Gastrocnemius medialis (tissue), 4 donors: ENCODE measurements around the gene GJB6. TPM values are rescaled to one million over a fixed set of nuclear protein-coding genes. Genes with fewer than 3 reads are reported as not detected.

Experiments used
- ATAC-seq, 2 donors: fragments of 150-250 bp; one replicate each; pipeline ENCODE4 v1.9.1; 2016
- DNase-seq, 2 donors: peaks; one replicate each; pipeline ENCODE4 v3.0.0-alpha.2; 2019
- H3K27ac ChIP-seq, 4 donors: fragments of 200-600 bp; sonication (generic); 1 replicate in 1 of 4; 2 replicates in 3 of 4; pipeline ENCODE4 v1.5.1; 2016 to 2018; ENCODE audit warnings: mild to moderate bottlenecking in 2 of 4, moderate library complexity in 1 of 4
- H3K27me3 ChIP-seq, 3 donors: fragments of 200-600 bp; sonication (generic) in 2 of 3; 1 replicate in 1 of 3; 2 replicates in 2 of 3; pipeline versions ENCODE4 v1.5.1 to v1.6.0; 2016 to 2019; ENCODE audit warnings: mild to moderate bottlenecking in 1 of 3, moderate library complexity in 1 of 3
- H3K36me3 ChIP-seq, 2 donors: fragments of 200-600 bp; sonication (generic) in 1 of 2; one replicate each; pipeline ENCODE4 v1.5.1; 2017 to 2018
- H3K4me1 ChIP-seq, 2 donors: fragments of 200-600 bp; sonication (generic) in 1 of 2; one replicate each; pipeline ENCODE4 v1.5.1; 2016 to 2017; ENCODE audit warnings: mild to moderate bottlenecking in 2 of 2
- H3K4me3 ChIP-seq, 4 donors: fragments of 200-600 bp; sonication (generic) in 3 of 4; 1 replicate in 1 of 4; 2 replicates in 3 of 4; pipeline ENCODE4 v1.5.1; 2016 to 2019; ENCODE audit warnings: mild to moderate bottlenecking in 2 of 4
- H3K9me3 ChIP-seq, 3 donors: fragments of 200-600 bp; sonication (generic) in 2 of 3; 1 replicate in 1 of 3; 2 replicates in 2 of 3; pipeline ENCODE4 v1.5.1; 2016 to 2019
- POLR2A ChIP-seq, 2 donors: fragments of 450-650 bp; IDR thresholded peaks; one replicate each; pipeline ENCODE4 v1.6.1; 2017; ENCODE audit warnings: antibody characterized with exemption in 2 of 2, mild to moderate bottlenecking in 2 of 2, moderate library complexity in 2 of 2
- in situ Hi-C, 4 donors: fragments of 200-750 bp; cut with MboI; loops; one replicate each; pipeline versions ENCODE4 v1.15.0 to v1.8.0; 2017; ENCODE audit warnings: low sequenced_read_pairs in 4 of 4
- intact Hi-C: fragments of 100-400 bp; cut with DNase I; formaldehyde crosslinking; loops from one replicate; pipeline ENCODE4 v1.15.1; 2023; ENCODE audit warnings: low total_unique reads
- total RNA-seq, 4 donors: library from RNA; depleted of rRNA; stranded (reverse); fragments of >200 nt; gene quantifications; one replicate each; pipeline versions ENCODE4 v1.1.0 to v1.2.3, GENCODE V29; 2016
- TF ChIP-seq, protein P1 (sequence below), 5 experiments: fragments of 450-650 bp in 3 of 5; fragments of 200-600 bp in 2 of 5; sonication (generic) in 2 of 5; IDR thresholded peaks in 4 of 5; conservative IDR thresholded peaks in 1 of 5; 1 replicate in 4 of 5; 2 replicates in 1 of 5; pipeline ENCODE4 v1.5.1; 2016 to 2019; ENCODE audit warnings: antibody characterized with exemption in 5 of 5, mild to moderate bottlenecking in 3 of 5, moderate library complexity in 3 of 5

Gene GJB6
- total RNA-seq, 4 donors from 2014 or later, result not detected

DNA sequence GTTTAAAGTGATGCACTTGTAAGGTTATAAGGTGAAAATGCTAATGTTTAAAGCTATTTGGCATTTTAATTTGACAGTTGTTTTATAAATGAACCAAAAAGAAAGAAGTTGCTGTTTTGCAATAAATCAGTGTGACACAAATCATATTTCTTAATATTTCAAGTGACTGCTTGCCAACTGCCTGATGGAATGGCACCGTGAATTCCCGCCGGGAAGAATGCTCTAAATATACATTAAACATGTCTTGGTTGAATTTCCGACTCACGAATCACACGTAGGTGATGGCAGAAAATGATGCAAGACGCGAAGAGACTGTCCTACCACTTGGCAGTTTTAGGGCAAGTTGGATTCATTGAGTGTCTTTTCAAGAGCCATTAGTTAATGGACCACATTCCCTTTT is 36.3 kb downstream of the GJB6 start:
- no peak for ATAC-seq
- Histone ChIP-seq H3K9me3 (no peaks in the 10 kb centered on the region), H3K27ac (no peak overlapping the region), H3K4me3 (no peak overlapping the region), H3K36me3 (no peaks in the 10 kb centered on the region), H3K4me1 (peaks cover 17 to 19% of the 10 kb centered on the region in 2 donors), H3K27me3 (peaks cover 54 to 63% (median 59%) of the 10 kb centered on the region in 3 donors)
- no peak for DNase-seq
- intact Hi-C loops (no loop called here), in situ Hi-C loops (loop anchor here (10.0 to 25.0 kb wide), 5 partner anchors 92 to 742 kb away; partner anchors contain the start of gene XPO4 (in 1 of the 4))
- no peak for TF ChIP-seq POLR2A (IDR thresholded peaks at IDR 0.05)
- TF ChIP-seq, protein P1, sequence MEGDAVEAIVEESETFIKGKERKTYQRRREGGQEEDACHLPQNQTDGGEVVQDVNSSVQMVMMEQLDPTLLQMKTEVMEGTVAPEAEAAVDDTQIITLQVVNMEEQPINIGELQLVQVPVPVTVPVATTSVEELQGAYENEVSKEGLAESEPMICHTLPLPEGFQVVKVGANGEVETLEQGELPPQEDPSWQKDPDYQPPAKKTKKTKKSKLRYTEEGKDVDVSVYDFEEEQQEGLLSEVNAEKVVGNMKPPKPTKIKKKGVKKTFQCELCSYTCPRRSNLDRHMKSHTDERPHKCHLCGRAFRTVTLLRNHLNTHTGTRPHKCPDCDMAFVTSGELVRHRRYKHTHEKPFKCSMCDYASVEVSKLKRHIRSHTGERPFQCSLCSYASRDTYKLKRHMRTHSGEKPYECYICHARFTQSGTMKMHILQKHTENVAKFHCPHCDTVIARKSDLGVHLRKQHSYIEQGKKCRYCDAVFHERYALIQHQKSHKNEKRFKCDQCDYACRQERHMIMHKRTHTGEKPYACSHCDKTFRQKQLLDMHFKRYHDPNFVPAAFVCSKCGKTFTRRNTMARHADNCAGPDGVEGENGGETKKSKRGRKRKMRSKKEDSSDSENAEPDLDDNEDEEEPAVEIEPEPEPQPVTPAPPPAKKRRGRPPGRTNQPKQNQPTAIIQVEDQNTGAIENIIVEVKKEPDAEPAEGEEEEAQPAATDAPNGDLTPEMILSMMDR (IDR thresholded peaks at IDR 0.05 in 4 of 5, conservative IDR thresholded peaks at IDR 0.05 in 1 of 5), result no peak

DNA sequence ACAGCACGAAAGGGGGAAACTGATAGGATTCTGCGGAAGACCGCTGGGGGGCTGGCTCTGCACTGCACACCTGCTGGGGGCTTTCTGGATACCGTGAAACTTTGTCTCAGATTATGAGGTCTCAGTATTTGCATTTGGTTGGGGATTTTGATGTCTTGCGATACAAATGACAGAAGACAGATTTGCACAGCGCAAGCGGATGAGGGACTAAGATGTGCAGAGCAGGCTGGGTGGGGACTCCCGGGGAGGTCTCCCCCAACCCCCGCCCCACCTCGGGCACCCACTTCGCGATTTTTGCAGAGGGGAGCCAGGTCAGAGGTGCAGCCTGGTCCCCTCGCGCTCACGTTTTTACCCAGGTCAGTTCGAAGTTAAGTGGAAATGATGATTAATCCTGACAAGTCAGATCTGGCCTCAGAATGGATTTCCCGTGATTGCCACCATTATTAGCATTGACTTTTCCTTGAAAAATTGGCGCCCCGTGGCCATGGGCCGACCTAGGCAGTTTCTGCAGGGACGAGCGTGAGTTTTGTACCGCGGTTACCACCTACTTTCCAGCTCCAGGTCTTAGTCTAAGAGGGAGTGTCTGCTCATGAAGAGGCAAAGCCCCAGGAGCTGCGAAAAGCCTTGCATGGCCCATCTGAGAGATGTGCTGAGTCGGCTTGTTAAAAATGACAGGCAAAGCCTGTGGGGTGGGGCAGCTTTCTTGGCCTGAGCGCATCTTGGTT is 38.0 kb downstream of the GJB6 start:
- intact Hi-C loops (no loop called here), in situ Hi-C loops (loop anchor here (10.0 to 25.0 kb wide), 5 partner anchors 93 to 743 kb away; partner anchors contain the start of gene XPO4 (in 1 of the 4))
- H3K36me3 ChIP-seq, result no peaks in the 10 kb centered on the region
- no peak overlapping the region for H3K27ac ChIP-seq
- H3K27me3 ChIP-seq, result peaks cover 54 to 65% (median 59%) of the 10 kb centered on the region in 3 donors
- H3K9me3 ChIP-seq, result no peaks in the 10 kb centered on the region
- DNase-seq (no peak), ATAC-seq (no peak)
- TF ChIP-seq, protein P1 (IDR thresholded peaks at IDR 0.05 in 4 of 5, conservative IDR thresholded peaks at IDR 0.05 in 1 of 5), result no peak
- TF ChIP-seq POLR2A (IDR thresholded peaks at IDR 0.05), result no peak
- H3K4me1 ChIP-seq, result peaks cover 17 to 19% of the 10 kb centered on the region in 2 donors
- H3K4me3 ChIP-seq, result peak overlapping the region in 3 of 4 donors; percentile 50 to 65 (median 62)

DNA sequence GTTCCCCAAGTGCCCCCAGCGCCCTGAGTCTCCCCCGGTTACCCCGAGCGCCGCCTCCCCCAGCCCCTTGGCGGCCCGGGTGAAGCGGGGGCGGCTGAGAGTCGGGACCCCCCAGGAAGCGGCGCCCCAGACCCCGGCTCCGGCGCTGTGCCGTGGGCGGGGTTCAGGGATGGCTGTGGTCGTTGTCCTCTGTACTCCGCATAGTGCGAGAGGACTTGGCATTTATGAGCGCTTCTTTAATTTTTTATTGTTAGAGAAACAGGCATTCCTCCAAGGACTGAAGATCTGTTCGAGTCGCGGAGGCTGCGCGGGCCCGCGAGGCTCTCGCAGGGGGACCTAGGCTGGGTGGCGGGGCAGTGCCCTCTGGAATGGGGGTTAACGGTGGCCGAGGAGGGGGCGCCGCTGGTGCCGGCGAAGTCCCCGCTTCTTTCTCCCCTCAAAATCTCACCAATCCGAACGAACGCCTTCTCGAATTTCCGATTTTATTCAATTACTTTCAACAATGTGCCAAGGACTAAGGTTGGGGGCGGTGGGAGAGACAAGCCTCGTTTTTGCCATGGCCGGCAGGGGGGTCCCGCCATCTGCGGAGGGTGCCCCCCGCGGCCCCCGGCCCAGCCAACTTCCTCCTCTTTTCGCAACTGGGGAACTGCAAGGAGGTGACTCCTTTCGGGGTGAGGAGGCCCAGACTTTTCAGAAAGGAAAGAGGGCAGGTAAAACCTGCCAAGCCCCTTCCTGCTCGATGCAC is 38.8 kb downstream of the GJB6 start:
- ATAC-seq (no peak), DNase-seq (no peak)
- H3K4me3 ChIP-seq, result peak overlapping the region; percentile 41 to 65 (median 56)
- peaks cover 54 to 65% (median 59%) of the 10 kb centered on the region in 3 donors for H3K27me3 ChIP-seq
- no peak for TF ChIP-seq POLR2A (IDR thresholded peaks at IDR 0.05)
- TF ChIP-seq, protein P1 (IDR thresholded peaks at IDR 0.05 in 4 of 5, conservative IDR thresholded peaks at IDR 0.05 in 1 of 5), result no peak
- H3K27ac ChIP-seq, result no peak overlapping the region
- no peaks in the 10 kb centered on the region for H3K36me3 ChIP-seq
- in situ Hi-C loops (loop anchor here (10.0 to 25.0 kb wide), 5 partner anchors 94 to 744 kb away; partner anchors contain the start of gene XPO4 (in 1 of the 4)), intact Hi-C loops (no loop called here)
- H3K4me1 ChIP-seq, result peaks cover 17 to 19% of the 10 kb centered on the region in 2 donors
- H3K9me3 ChIP-seq, result no peaks in the 10 kb centered on the region

DNA sequence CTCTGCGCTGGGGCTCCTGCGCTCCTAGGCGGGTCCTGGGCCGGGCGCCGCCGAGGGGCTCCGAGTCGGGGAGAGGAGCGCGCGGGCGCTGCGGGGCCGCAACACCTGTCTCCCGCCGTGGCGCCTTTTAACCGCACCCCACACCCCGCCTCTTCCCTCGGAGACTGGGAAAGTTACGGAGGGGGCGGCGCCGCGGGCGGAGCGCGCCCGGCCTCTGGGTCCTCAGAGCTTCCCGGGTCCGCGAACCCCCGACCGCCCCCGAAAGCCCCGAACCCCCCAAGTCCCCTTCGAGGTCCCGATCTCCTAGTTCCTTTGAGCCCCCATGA is 39.3 kb downstream of the GJB6 start, which contains the start of gene GJB2:
Gene GJB2 (minus strand): TSS at position 103 of the 326 bp plus-strand sequence. CDS start 3,357 bp downstream, outside the sequence.
- H3K27me3 ChIP-seq, result peaks cover 54 to 65% (median 59%) of the 10 kb centered on the region in 3 donors
- H3K9me3 ChIP-seq, result no peaks in the 10 kb centered on the region
- DNase-seq (no peak), ATAC-seq (no peak)
- H3K27ac ChIP-seq, result no peak within 1 kb of the TSS
- intact Hi-C loops, result no loop called here
- H3K4me3 ChIP-seq, result peak within 1 kb of the TSS; percentile 41 to 65 (median 56)
- TF ChIP-seq, protein P1 (IDR thresholded peaks at IDR 0.05 in 4 of 5, conservative IDR thresholded peaks at IDR 0.05 in 1 of 5), result no peak
- no peak for TF ChIP-seq POLR2A (IDR thresholded peaks at IDR 0.05)
- no peaks in the 10 kb centered on the region for H3K36me3 ChIP-seq
- peaks cover 17 to 19% of the 10 kb centered on the region in 2 donors for H3K4me1 ChIP-seq
- in situ Hi-C loops, result loop anchor here (10.0 to 25.0 kb wide), 5 partner anchors 95 to 745 kb away; partner anchors contain the start of gene XPO4 (in 1 of the 4)
